ENCODE measurements around the gene SAMD11.

DNA sequence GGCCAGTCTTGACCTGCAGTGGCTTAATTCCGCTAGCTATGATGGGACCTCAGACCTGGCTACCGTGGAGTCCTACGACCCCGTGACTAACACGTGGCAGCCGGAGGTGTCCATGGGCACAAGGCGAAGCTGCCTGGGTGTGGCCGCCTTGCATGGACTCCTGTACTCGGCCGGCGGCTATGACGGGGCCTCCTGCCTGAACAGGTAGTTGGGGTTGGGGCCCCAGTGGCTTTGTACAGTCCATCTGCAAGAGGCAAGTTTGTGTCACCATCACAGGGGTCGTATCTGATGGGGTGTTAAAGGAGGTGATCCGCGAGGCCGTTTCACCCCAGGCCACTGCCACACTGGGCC, 39.6 kb downstream of the SAMD11 start:
- TF ChIP-seq, protein P1, sequence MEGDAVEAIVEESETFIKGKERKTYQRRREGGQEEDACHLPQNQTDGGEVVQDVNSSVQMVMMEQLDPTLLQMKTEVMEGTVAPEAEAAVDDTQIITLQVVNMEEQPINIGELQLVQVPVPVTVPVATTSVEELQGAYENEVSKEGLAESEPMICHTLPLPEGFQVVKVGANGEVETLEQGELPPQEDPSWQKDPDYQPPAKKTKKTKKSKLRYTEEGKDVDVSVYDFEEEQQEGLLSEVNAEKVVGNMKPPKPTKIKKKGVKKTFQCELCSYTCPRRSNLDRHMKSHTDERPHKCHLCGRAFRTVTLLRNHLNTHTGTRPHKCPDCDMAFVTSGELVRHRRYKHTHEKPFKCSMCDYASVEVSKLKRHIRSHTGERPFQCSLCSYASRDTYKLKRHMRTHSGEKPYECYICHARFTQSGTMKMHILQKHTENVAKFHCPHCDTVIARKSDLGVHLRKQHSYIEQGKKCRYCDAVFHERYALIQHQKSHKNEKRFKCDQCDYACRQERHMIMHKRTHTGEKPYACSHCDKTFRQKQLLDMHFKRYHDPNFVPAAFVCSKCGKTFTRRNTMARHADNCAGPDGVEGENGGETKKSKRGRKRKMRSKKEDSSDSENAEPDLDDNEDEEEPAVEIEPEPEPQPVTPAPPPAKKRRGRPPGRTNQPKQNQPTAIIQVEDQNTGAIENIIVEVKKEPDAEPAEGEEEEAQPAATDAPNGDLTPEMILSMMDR (IDR thresholded peaks at IDR 0.05), result no peak
- TF ChIP-seq POLR2A (IDR thresholded peaks at IDR 0.05), result no peak
